Hepatocyte (in vitro differentiated cells): ENCODE results near the gene RRP12. TPM values are rescaled to one million over a fixed set of nuclear protein-coding genes. Genes with fewer than 3 reads are reported as not detected.
A peak's percentile ranks its signal among the peaks of the same experiment; 100 is the strongest.
"Not testable (repeated sequence)": the region's sequence is repeated elsewhere in the genome, so short reads cannot be mapped to it uniquely, and the experiment has no call there.

Experiments used
- DNase-seq: peaks from one replicate; pipeline ENCODE4 v3.0.0-alpha.2; 2016; ENCODE audit warnings: low spot score
- H2AFZ ChIP-seq: fragments of 200-600 bp; sonication (generic); 2 replicates; pipeline ENCODE4 v1.6.0; 2016; ENCODE audit warnings: antibody characterized with exemption, mild to moderate bottlenecking
- H3K27ac ChIP-seq: fragments of 200-600 bp; sonication (generic); 2 replicates; pipeline ENCODE4 v1.5.1; 2016; ENCODE audit warnings: mild to moderate bottlenecking
- H3K27me3 ChIP-seq: fragments of 200-600 bp; sonication (generic); 2 replicates; pipeline ENCODE4 v1.6.1; 2016
- H3K36me3 ChIP-seq: fragments of 200-600 bp; sonication (generic); replicated peaks from 2 replicates; pipeline ENCODE4 v1.5.1; 2016; ENCODE audit warnings: low read depth; ENCODE audit not compliant: insufficient read depth
- H3K4me1 ChIP-seq: fragments of 200-600 bp; sonication (generic); 2 replicates; pipeline ENCODE4 v1.5.1; 2016; ENCODE audit warnings: mild to moderate bottlenecking, moderate library complexity; ENCODE audit not compliant: insufficient read depth
- H3K4me2 ChIP-seq: fragments of 200-600 bp; sonication (generic); 2 replicates; pipeline ENCODE4 v1.6.0; 2016
- H3K4me3 ChIP-seq: fragments of 200-600 bp; sonication (generic); 2 replicates; pipeline ENCODE4 v1.5.1; 2016; ENCODE audit warnings: mild to moderate bottlenecking
- H3K79me2 ChIP-seq: fragments of 200-600 bp; sonication (generic); 2 replicates; pipeline ENCODE4 v1.6.0; 2017; ENCODE audit warnings: mild to moderate bottlenecking
- H3K9me2 ChIP-seq: fragments of 200-600 bp; sonication (generic); replicated peaks from 2 replicates; pipeline ENCODE4 v1.6.0; 2017; ENCODE audit warnings: mild to moderate bottlenecking; ENCODE audit not compliant: insufficient read depth
- H3K9me3 ChIP-seq: fragments of 200-600 bp; sonication (generic); 2 replicates; pipeline ENCODE4 v1.5.1; 2016; ENCODE audit warnings: low read depth, mild to moderate bottlenecking
- H4K20me1 ChIP-seq: fragments of 200-600 bp; sonication (generic); 2 replicates; pipeline ENCODE4 v1.6.0; 2016; ENCODE audit warnings: mild to moderate bottlenecking; ENCODE audit not compliant: insufficient read depth, poor library complexity, severe bottlenecking
- EZH2 ChIP-seq: fragments of 200-600 bp; sonication (generic); IDR thresholded peaks from 2 replicates; pipeline ENCODE4 v1.6.1; 2016; ENCODE audit warnings: antibody characterized with exemption, mild to moderate bottlenecking, borderline replicate concordance
- EZH2phosphoT487 ChIP-seq: fragments of 200-600 bp; sonication (generic); IDR thresholded peaks from one replicate; pipeline ENCODE4 v1.6.1; 2018; ENCODE audit warnings: antibody characterized with exemption, mild to moderate bottlenecking, low read depth, moderate library complexity; ENCODE audit not compliant: unreplicated experiment, severe bottlenecking
- WGBS: methylation state at CpG from one replicate; pipeline ENCODE4 v1.1.6; 2016; ENCODE audit warnings: low lambda C conversion rate; ENCODE audit errors: missing lambda C conversion rate; 5-methylcytosine and 5-hydroxymethylcytosine counted together
- polyA plus RNA-seq: library from polyadenylated mRNA; unstranded; fragments of >200 nt; fragmentation: Nextera tagmentation; extraction: Ambion mirVana; gene quantifications from 2 replicates; pipeline ENCODE4 v1.2.1, GENCODE V29; 2016
- total RNA-seq: library from RNA; depleted of rRNA; stranded (reverse); fragments of >200 nt; gene quantifications from 2 replicates; pipeline ENCODE4 v1.2.3, GENCODE V29; 2014
- TF ChIP-seq, protein P1 (sequence below): fragments of 200-600 bp; sonication (generic); IDR thresholded peaks from 2 replicates; pipeline ENCODE4 v1.5.1; 2016; ENCODE audit warnings: antibody characterized with exemption, mild to moderate bottlenecking; ENCODE audit not compliant: poor library complexity

The RRP12 gene
- total and polyA plus RNA-seq, 2 experiments from 2014 or later: 10.6 to 20.6 TPM

DNA sequence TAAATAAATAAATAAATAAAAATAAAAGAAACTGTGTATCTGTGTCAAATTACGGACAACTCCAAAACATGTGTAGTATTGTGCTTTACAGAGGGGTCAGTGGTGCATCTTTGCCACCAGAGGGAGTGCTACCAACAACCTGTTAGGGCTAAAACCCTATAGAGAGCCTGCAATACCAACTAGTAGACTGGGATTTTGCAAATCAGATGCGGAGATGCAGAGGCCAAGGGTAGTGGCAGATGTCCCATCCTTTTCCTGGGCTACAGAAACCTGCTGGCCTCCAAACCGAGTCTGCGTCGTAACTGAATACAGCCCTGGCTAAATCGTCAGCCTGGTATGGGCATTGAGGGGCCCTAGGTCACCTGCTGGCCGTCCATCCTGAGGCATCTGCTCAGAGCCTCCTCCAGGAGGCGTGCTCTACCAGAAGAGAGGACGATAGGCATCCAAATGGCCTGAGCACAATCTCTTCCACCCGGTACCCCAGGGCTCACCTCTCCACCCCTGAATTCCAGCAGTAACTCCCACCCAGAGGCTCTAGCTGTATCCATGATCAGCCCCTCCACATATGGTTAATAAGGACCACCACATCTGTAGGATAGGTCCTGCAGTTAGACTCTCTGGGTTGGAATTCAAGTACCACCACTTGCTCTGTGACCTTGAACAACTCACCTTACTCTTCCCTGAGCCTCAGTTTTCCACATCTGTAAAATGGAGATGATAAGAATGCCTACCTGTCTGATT, 6.2 kb upstream of the RRP12 start:
- Histone ChIP-seq H2AFZ (peak overlapping the region; percentile 15), H3K9me3 (no peaks in the 10 kb centered on the region), H3K4me2 (peak overlapping the region; percentile 65), H3K9me2 (no peaks in the 10 kb centered on the region), H4K20me1 (no peaks in the 10 kb centered on the region), H3K79me2 (no peaks in the 10 kb centered on the region), H3K4me3 (no peak overlapping the region), H3K36me3 (no peaks in the 10 kb centered on the region), H3K27ac (no peak overlapping the region), H3K4me1 (no peaks in the 10 kb centered on the region), H3K27me3 (no peaks in the 10 kb centered on the region)
- TF ChIP-seq, protein P1, sequence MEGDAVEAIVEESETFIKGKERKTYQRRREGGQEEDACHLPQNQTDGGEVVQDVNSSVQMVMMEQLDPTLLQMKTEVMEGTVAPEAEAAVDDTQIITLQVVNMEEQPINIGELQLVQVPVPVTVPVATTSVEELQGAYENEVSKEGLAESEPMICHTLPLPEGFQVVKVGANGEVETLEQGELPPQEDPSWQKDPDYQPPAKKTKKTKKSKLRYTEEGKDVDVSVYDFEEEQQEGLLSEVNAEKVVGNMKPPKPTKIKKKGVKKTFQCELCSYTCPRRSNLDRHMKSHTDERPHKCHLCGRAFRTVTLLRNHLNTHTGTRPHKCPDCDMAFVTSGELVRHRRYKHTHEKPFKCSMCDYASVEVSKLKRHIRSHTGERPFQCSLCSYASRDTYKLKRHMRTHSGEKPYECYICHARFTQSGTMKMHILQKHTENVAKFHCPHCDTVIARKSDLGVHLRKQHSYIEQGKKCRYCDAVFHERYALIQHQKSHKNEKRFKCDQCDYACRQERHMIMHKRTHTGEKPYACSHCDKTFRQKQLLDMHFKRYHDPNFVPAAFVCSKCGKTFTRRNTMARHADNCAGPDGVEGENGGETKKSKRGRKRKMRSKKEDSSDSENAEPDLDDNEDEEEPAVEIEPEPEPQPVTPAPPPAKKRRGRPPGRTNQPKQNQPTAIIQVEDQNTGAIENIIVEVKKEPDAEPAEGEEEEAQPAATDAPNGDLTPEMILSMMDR: peak; percentile 87
- no peak for TF ChIP-seq EZH2
- no peak for TF ChIP-seq EZH2phosphoT487
- peak; percentile 86 for DNase-seq
- WGBS: 7% methylated on average over 10 of the region's 10 CpGs

- H3K4me3 ChIP-seq, H3K27ac ChIP-seq, H3K36me3 ChIP-seq, H3K9me3 ChIP-seq, H3K27me3 ChIP-seq, H2AFZ ChIP-seq, H3K79me2 ChIP-seq, H3K4me2 ChIP-seq, H3K4me1 ChIP-seq, H3K9me2 ChIP-seq, H4K20me1 ChIP-seq, DNase-seq: not testable (repeated sequence)
- 93% methylated on average over 7 of the region's 7 CpGs for WGBS
These were observed 5.3 kb upstream of the RRP12 start for GRCh38 chr10:97406483-97406882.

DNA sequence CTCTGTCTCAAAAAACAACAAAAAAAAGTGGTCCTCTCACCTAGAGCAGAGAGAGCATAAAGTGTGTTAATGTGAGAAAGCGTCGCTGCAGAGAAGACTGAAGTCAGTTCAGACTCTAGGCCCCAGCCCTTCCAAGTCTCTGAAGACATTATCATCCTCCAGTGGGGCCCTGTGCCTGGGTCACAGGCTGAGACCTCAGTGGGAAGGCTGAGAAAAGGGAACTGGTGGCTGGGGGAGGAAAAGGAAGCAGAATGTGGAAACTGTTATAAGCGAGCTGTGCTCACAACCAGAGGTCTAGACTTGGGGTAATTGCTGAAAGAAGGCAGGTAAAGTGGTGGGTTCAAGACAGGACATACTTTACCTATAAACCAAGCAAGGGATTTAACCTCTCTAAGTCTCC, 4.9 kb upstream of the RRP12 start:
- DNase-seq: no peak
- Histone ChIP-seq H3K36me3 (no peaks in the 10 kb centered on the region), H3K27me3 (no peaks in the 10 kb centered on the region), H3K79me2 (no peaks in the 10 kb centered on the region), H3K9me3 (no peaks in the 10 kb centered on the region), H3K27ac (no peak overlapping the region), H2AFZ (no peak overlapping the region), H3K4me2 (no peak overlapping the region), H3K9me2 (no peaks in the 10 kb centered on the region), H4K20me1 (no peaks in the 10 kb centered on the region), H3K4me3 (no peak overlapping the region), H3K4me1 (no peaks in the 10 kb centered on the region)
- WGBS: 92% methylated on average over 3 of the region's 3 CpGs
- TF ChIP-seq EZH2phosphoT487 (no peak), EZH2 (no peak)
- TF ChIP-seq, protein P1: no peak

GRCh38 chr10:97404044-97404443, 2.9 kb upstream of the RRP12 start:
- no peaks in the 10 kb centered on the region for H3K36me3 ChIP-seq
- no peak for DNase-seq
- H3K9me3 ChIP-seq: no peaks in the 10 kb centered on the region
- H3K4me1 ChIP-seq: no peaks in the 10 kb centered on the region
- peaks cover 3% of the 10 kb centered on the region for H3K79me2 ChIP-seq
- H3K4me3 ChIP-seq: no peak overlapping the region
- no peaks in the 10 kb centered on the region for H3K9me2 ChIP-seq
- H3K4me2 ChIP-seq: no peak overlapping the region
- no peaks in the 10 kb centered on the region for H3K27me3 ChIP-seq
- no peak overlapping the region for H3K27ac ChIP-seq
- no peak overlapping the region for H2AFZ ChIP-seq
- TF ChIP-seq, protein P1: no peak
- TF ChIP-seq EZH2phosphoT487 (no peak), EZH2 (no peak)
- no peaks in the 10 kb centered on the region for H4K20me1 ChIP-seq
